HUDEP-2 (cell line): ENCODE measurements around the gene DGAT2.
"Not testable (repeated sequence)": the region's sequence is repeated elsewhere in the genome, so short reads cannot be mapped to it uniquely, and the experiment has no call there.

ENCODE experiments used
- DNase-seq, 76 experiments: peaks; one replicate each; lab custom pipeline; 2025; ENCODE audit not compliant: unreplicated experiment in 76 of 76; lab: John Stamatoyannopoulos, UW

Gene DGAT2

GRCh38 chr11:75768112-75768908 is at the start of gene DGAT2:
Gene DGAT2, plus strand, starts transcription at chr11:75768778. Its CDS starts 214 bp downstream, at chr11:75768992.
- DNase-seq, result peak in 73 of 76 experiments; percentile 27 to 92 (median 72)

GRCh38 chr11:75719340-75720239 is 49.0 kb upstream of the DGAT2 start:
- DNase-seq, result no peak

- DNase-seq, result no peak
Observed at GRCh38 chr11:75720639-75721038, 47.9 kb upstream of the DGAT2 start.

GRCh38 chr11:75721852-75722668 is 46.5 kb upstream of the DGAT2 start:
- no peak for DNase-seq

- no peak for DNase-seq
Observed at GRCh38 chr11:75722669-75723042, 45.9 kb upstream of the DGAT2 start.

- no peak for DNase-seq
Observed at GRCh38 chr11:75725547-75726320, 42.8 kb upstream of the DGAT2 start.

GRCh38 chr11:75728992-75729391 is 39.6 kb upstream of the DGAT2 start:
- DNase-seq, result no peak

- DNase-seq, result no peak
Observed at GRCh38 chr11:75731095-75731494, 37.5 kb upstream of the DGAT2 start.

- no peak for DNase-seq
Observed at GRCh38 chr11:75733071-75733430, 35.5 kb upstream of the DGAT2 start.

- no peak for DNase-seq
Observed at GRCh38 chr11:75733431-75734107, 35.0 kb upstream of the DGAT2 start.

- no peak for DNase-seq
Observed at GRCh38 chr11:75734491-75735180, 33.9 kb upstream of the DGAT2 start.

GRCh38 chr11:75735181-75735845 is 33.3 kb upstream of the DGAT2 start:
- no peak for DNase-seq

GRCh38 chr11:75737314-75737713 is 31.3 kb upstream of the DGAT2 start:
- DNase-seq, result no peak

- DNase-seq, result no peak
Observed at GRCh38 chr11:75740681-75741080, 27.9 kb upstream of the DGAT2 start.

GRCh38 chr11:75743159-75743558 is 25.4 kb upstream of the DGAT2 start:
- not testable (repeated sequence) for DNase-seq

- DNase-seq, result peak in 3 of 76 experiments; percentile 3 to 9 (median 6)
Observed at GRCh38 chr11:75743711-75744563, 24.6 kb upstream of the DGAT2 start.

- DNase-seq, result no peak
Observed at GRCh38 chr11:75745807-75746206, 22.8 kb upstream of the DGAT2 start.
